ENCODE data around the gene SRD5A1. TPM values are rescaled to one million over a fixed set of nuclear protein-coding genes. Genes with fewer than 3 reads are reported as not detected.

SRD5A1 gene
- total RNA-seq, 1 donor from 2014 or later = 16.2 TPM

DNA sequence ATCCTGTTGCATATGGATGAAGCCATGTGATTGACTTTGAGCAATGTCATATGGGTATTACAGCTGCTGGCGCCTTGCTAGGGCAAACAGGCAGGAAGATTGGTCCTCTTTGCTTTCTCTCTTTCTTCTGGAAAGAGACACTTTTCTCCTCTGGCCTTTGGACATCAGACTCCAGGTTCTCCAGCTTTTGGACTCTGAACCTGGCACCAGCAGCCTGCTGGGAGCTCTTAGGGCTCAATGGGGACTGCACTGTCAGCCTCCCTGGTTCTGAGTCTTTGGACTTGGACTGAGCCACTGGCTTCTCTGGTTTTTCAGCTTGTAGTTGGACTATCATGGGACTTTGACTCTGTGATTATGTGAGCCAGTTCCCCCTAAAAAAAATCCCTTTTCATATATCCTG lies 45.1 kb downstream of the SRD5A1 start:
- TF ChIP-seq CTCF (IDR thresholded peaks at IDR 0.05) (no peak), EZH2phosphoT487 (IDR thresholded peaks at IDR 0.05) (no peak), EZH2 (IDR thresholded peaks at IDR 0.05) (no peak)
- no peak overlapping the region for H3K9ac ChIP-seq
- no peak overlapping the region for H3K27ac Mint-ChIP-seq
- H3K27ac ChIP-seq = no peak overlapping the region
- H3K4me1 ChIP-seq = no peaks in the 10 kb centered on the region
- H3K4me2 ChIP-seq = no peak overlapping the region
- no peaks in the 10 kb centered on the region for H3K79me2 ChIP-seq (ENCODE audit: low read depth)
- H3K9me3 Mint-ChIP-seq = peaks cover 6% of the 10 kb centered on the region
- H3K4me3 Mint-ChIP-seq = no peak overlapping the region
- H3F3A ChIP-seq (ENCODE audit: low read depth) = no peaks in the 10 kb centered on the region
- H3K27me3 ChIP-seq = no peaks in the 10 kb centered on the region
- peaks cover 10% of the 10 kb centered on the region for H3K4me1 Mint-ChIP-seq
- no peaks in the 10 kb centered on the region for H3K9me3 ChIP-seq (ENCODE audit: low read depth)
- H3K4me3 ChIP-seq = no peak overlapping the region
- H3K36me3 Mint-ChIP-seq = peaks cover 11% of the 10 kb centered on the region
- DNase-seq (ENCODE audit: low spot score) = no peak
- no peaks in the 10 kb centered on the region for H4K20me1 ChIP-seq (ENCODE audit: low read depth)
- H2AFZ ChIP-seq (replicated peaks) = no peak overlapping the region
- peaks cover 4% of the 10 kb centered on the region for H3K27me3 Mint-ChIP-seq (ENCODE audit: insufficient read depth, low read depth)
- H3K36me3 ChIP-seq = no peaks in the 10 kb centered on the region

- peaks cover 4% of the 10 kb centered on the region for H3K27me3 Mint-ChIP-seq (ENCODE audit: insufficient read depth, low read depth)
- no peak overlapping the region for H2AFZ ChIP-seq (replicated peaks)
Measured at GRCh38 chr5:6680922-6681321, 47.7 kb downstream of the SRD5A1 start.

GRCh38 chr5:6681682-6682081 lies 48.4 kb downstream of the SRD5A1 start:
- Histone ChIP-seq H3K9ac (no peak overlapping the region), H3K27me3 (peaks cover 18% of the 10 kb centered on the region), H3K4me1 (no peaks in the 10 kb centered on the region), H3K27ac (no peak overlapping the region), H4K20me1 (ENCODE audit: low read depth) (peaks cover 10% of the 10 kb centered on the region), H3K4me2 (no peak overlapping the region), H3K4me3 (no peak overlapping the region), H2AFZ (replicated peaks) (no peak overlapping the region), H3K36me3 (no peaks in the 10 kb centered on the region), H3K9me3 (ENCODE audit: low read depth) (no peaks in the 10 kb centered on the region), H3F3A (ENCODE audit: low read depth) (no peaks in the 10 kb centered on the region), H3K79me2 (ENCODE audit: low read depth) (no peaks in the 10 kb centered on the region)
- no peak for DNase-seq (ENCODE audit: low spot score)
- H3K4me1 Mint-ChIP-seq = peaks cover 12% of the 10 kb centered on the region
- no peak overlapping the region for H3K4me3 Mint-ChIP-seq
- H3K27ac Mint-ChIP-seq = no peak overlapping the region
- H3K36me3 Mint-ChIP-seq = no peaks in the 10 kb centered on the region
- H3K27me3 Mint-ChIP-seq (ENCODE audit: insufficient read depth, low read depth) = peaks cover 6% of the 10 kb centered on the region
- no peaks in the 10 kb centered on the region for H3K9me3 Mint-ChIP-seq
- TF ChIP-seq CTCF (IDR thresholded peaks at IDR 0.05) (no peak), EZH2phosphoT487 (IDR thresholded peaks at IDR 0.05) (no peak), EZH2 (IDR thresholded peaks at IDR 0.05) (no peak)

More at GRCh38 chr5:6680922-6681321, 47.7 kb downstream of the SRD5A1 start:
- Histone ChIP-seq H3K27me3 (peaks cover 16% of the 10 kb centered on the region), H3K9me3 (ENCODE audit: low read depth) (no peaks in the 10 kb centered on the region), H3K4me1 (no peaks in the 10 kb centered on the region), H3K27ac (no peak overlapping the region), H3K4me3 (no peak overlapping the region), H3K36me3 (no peaks in the 10 kb centered on the region), H3K9ac (no peak overlapping the region), H4K20me1 (ENCODE audit: low read depth) (peaks cover 2% of the 10 kb centered on the region), H3K79me2 (ENCODE audit: low read depth) (no peaks in the 10 kb centered on the region), H3K4me2 (no peak overlapping the region), H3F3A (ENCODE audit: low read depth) (no peaks in the 10 kb centered on the region)
- Mint-ChIP-seq H3K36me3 (peaks cover 2% of the 10 kb centered on the region), H3K9me3 (peaks cover 2% of the 10 kb centered on the region), H3K4me1 (peaks cover 10% of the 10 kb centered on the region), H3K27ac (no peak overlapping the region), H3K4me3 (no peak overlapping the region)
- TF ChIP-seq CTCF (IDR thresholded peaks at IDR 0.05) (no peak), EZH2phosphoT487 (IDR thresholded peaks at IDR 0.05) (no peak)
- DNase-seq (ENCODE audit: low spot score) = no peak

Data from neural progenitor cell (in vitro differentiated cells).